Lower leg skin (tissue), 4 donors: Measurements from ENCODE around the gene ITGA7. TPM values are rescaled to one million over a fixed set of nuclear protein-coding genes. Genes with fewer than 3 reads are reported as not detected.

Source experiments
- DNase-seq, 2 donors: peaks; one replicate each; pipeline ENCODE4 v3.0.0-alpha.2; 2019; ENCODE audit warnings: low spot score in 2 of 2
- H3K4me3 ChIP-seq: fragments of 200-600 bp; sonication (generic); 2 replicates; pipeline ENCODE4 v1.5.1; 2017; ENCODE audit warnings: mild to moderate bottlenecking, low read depth; ENCODE audit not compliant: poor library complexity, severe bottlenecking
- CTCF ChIP-seq, 3 donors: fragments of 450-650 bp; IDR thresholded peaks; one replicate each; pipeline ENCODE4 v1.5.1; 2016; ENCODE audit warnings: antibody characterized with exemption in 3 of 3, mild to moderate bottlenecking in 3 of 3, moderate library complexity in 2 of 3
- POLR2A ChIP-seq, 2 donors: fragments of 450-650 bp; IDR thresholded peaks; one replicate each; pipeline ENCODE4 v1.6.1; 2016 to 2017; ENCODE audit warnings: antibody characterized with exemption in 2 of 2, mild to moderate bottlenecking in 1 of 2, moderate library complexity in 1 of 2
- WGBS, 2 donors: methylation state at CpG; one replicate each; pipeline ENCODE4 v1.1.5; 2018; 5-methylcytosine and 5-hydroxymethylcytosine counted together
- intact Hi-C: fragments of 100-400 bp; cut with DNase I; formaldehyde crosslinking; loops from one replicate; pipeline ENCODE4 v1.15.0; 2023; ENCODE audit warnings: low total_unique reads
- total RNA-seq, 4 donors: library from RNA; depleted of rRNA; stranded (reverse); fragments of >200 nt; gene quantifications; one replicate each; pipeline ENCODE4 v1.1.0, GENCODE V29; 2016

ITGA7 gene
- total RNA-seq, 4 donors from 2014 or later: 11.0 to 20.9 (median 12.8) TPM

GRCh38 chr12:55722948-55723347 lies 15.2 kb upstream of the ITGA7 start:
- no peak for DNase-seq
- 87% methylated on average over 8 of the region's 8 CpGs for WGBS, 2 donors

GRCh38 chr12:55721601-55722213 lies 14.0 kb upstream of the ITGA7 start:
- no peak for TF ChIP-seq POLR2A (IDR thresholded peaks at IDR 0.05)
- no peak for TF ChIP-seq CTCF (IDR thresholded peaks at IDR 0.05)
- intact Hi-C loops: no loop called here

More at GRCh38 chr12:55722948-55723347, 15.2 kb upstream of the ITGA7 start:
- no peak for TF ChIP-seq CTCF (IDR thresholded peaks at IDR 0.05)
- no peak for TF ChIP-seq POLR2A (IDR thresholded peaks at IDR 0.05)
- intact Hi-C loops: no loop called here
- no peak overlapping the region for H3K4me3 ChIP-seq

GRCh38 chr12:55720894-55721444 lies 13.3 kb upstream of the ITGA7 start:
- WGBS, 2 donors: 11 to 13% methylated on average over 6 to 9 of the region's 9 CpGs
- H3K4me3 ChIP-seq: no peak overlapping the region
- peak in 1 of 2 donors; percentile 93 for DNase-seq
- intact Hi-C loops: no loop called here
- TF ChIP-seq POLR2A (IDR thresholded peaks at IDR 0.05): no peak
- TF ChIP-seq CTCF (IDR thresholded peaks at IDR 0.05): no peak

More at GRCh38 chr12:55721601-55722213, 14.0 kb upstream of the ITGA7 start:
- WGBS, 2 donors: 61 to 67% methylated on average over 13 to 14 of the region's 14 CpGs
- DNase-seq: no peak
- H3K4me3 ChIP-seq: no peak overlapping the region

- intact Hi-C loops: no loop called here
- no peak for TF ChIP-seq POLR2A (IDR thresholded peaks at IDR 0.05)
- no peak for DNase-seq
- WGBS, 2 donors: 34 to 39% methylated on average over 6 of the region's 6 CpGs
- no peak within 1 kb of the TSS for H3K4me3 ChIP-seq
These were observed 12.4 kb upstream of the ITGA7 start, which contains the start of gene RDH5 for GRCh38 chr12:55720071-55720564. TSS of gene RDH5 (plus strand) at chr12:55720393. CDS start at chr12:55721185, 792 bp downstream.

GRCh38 chr12:55719371-55719770 lies 11.7 kb upstream of the ITGA7 start:
- no peak for DNase-seq
- intact Hi-C loops: no loop called here
- no peak for TF ChIP-seq POLR2A (IDR thresholded peaks at IDR 0.05)
- TF ChIP-seq CTCF (IDR thresholded peaks at IDR 0.05): no peak
- no peak overlapping the region for H3K4me3 ChIP-seq
- WGBS, 2 donors: 62 to 78% methylated on average over 7 of the region's 7 CpGs

- TF ChIP-seq POLR2A (IDR thresholded peaks at IDR 0.05): no peak
- TF ChIP-seq CTCF (IDR thresholded peaks at IDR 0.05): no peak
- no peak overlapping the region for H3K4me3 ChIP-seq
- intact Hi-C loops: no loop called here
- DNase-seq: no peak
- 47 to 52% methylated on average over 4 of the region's 4 CpGs for WGBS, 2 donors
These were observed 11.0 kb upstream of the ITGA7 start for GRCh38 chr12:55718624-55719275.
